Measurements from ENCODE around the gene SAMD3. TPM values are rescaled to one million over a fixed set of nuclear protein-coding genes. Genes with fewer than 3 reads are reported as not detected.

The SAMD3 gene
- total and polyA plus RNA-seq, 9 donors: 0.81 to 7.4 (median 2.7) TPM

GRCh38 chr6:130164251-130164650, 58.5 kb downstream of the SAMD3 start:
- intact Hi-C loops (cut with DNase I): no loop called here
- Histone ChIP-seq H3K27me3 (no peaks in the 10 kb centered on the region), H3K4me3 (no peak overlapping the region), H3K4me1 (ENCODE audit: insufficient read depth) (no peaks in the 10 kb centered on the region), H3K9me3 (no peaks in the 10 kb centered on the region), H3K27ac (no peak overlapping the region), H3K36me3 (no peaks in the 10 kb centered on the region)
- no peak for TF ChIP-seq EP300 (IDR thresholded peaks at IDR 0.05)
- no peak for TF ChIP-seq POLR2A (IDR thresholded peaks at IDR 0.05)
- TF ChIP-seq, protein P1, sequence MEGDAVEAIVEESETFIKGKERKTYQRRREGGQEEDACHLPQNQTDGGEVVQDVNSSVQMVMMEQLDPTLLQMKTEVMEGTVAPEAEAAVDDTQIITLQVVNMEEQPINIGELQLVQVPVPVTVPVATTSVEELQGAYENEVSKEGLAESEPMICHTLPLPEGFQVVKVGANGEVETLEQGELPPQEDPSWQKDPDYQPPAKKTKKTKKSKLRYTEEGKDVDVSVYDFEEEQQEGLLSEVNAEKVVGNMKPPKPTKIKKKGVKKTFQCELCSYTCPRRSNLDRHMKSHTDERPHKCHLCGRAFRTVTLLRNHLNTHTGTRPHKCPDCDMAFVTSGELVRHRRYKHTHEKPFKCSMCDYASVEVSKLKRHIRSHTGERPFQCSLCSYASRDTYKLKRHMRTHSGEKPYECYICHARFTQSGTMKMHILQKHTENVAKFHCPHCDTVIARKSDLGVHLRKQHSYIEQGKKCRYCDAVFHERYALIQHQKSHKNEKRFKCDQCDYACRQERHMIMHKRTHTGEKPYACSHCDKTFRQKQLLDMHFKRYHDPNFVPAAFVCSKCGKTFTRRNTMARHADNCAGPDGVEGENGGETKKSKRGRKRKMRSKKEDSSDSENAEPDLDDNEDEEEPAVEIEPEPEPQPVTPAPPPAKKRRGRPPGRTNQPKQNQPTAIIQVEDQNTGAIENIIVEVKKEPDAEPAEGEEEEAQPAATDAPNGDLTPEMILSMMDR (IDR thresholded peaks at IDR 0.05): no peak
- WGBS, 3 donors: 69 to 85% (median 75%) methylated on average over 4 of the region's 4 CpGs
- no peak for DNase-seq

DNA sequence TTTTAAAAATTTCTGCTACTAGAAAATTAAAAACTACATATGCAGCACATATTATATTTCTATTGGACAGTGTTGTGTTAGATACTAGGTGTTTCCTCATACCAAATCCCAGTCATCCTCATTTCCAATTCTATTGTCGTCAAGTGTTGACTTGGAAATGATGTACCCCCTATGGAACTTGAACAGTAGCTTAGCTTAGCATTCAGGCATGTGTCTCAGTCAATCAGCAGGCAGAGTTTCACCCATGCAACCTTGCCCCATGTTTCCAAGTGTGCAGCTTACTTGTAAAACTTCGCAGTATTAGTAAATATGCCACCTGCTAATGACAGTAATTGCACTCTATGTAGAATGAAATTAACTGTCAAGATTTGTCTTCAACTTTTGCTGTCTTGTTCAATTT, 59.5 kb downstream of the SAMD3 start:
- H3K36me3 ChIP-seq: no peaks in the 10 kb centered on the region
- no peaks in the 10 kb centered on the region for H3K27me3 ChIP-seq
- H3K27ac ChIP-seq: no peak overlapping the region
- no peak for DNase-seq
- TF ChIP-seq EP300 (IDR thresholded peaks at IDR 0.05) (no peak), POLR2A (IDR thresholded peaks at IDR 0.05) (no peak)
- TF ChIP-seq, protein P1 (IDR thresholded peaks at IDR 0.05): no peak
- intact Hi-C loops (cut with DNase I): no loop called here
- H3K4me3 ChIP-seq: no peak overlapping the region
- H3K9me3 ChIP-seq: no peaks in the 10 kb centered on the region
- WGBS, 3 donors: 92 to 97% (median 96%) methylated on average over 2 of the region's 2 CpGs
- no peaks in the 10 kb centered on the region for H3K4me1 ChIP-seq (ENCODE audit: insufficient read depth)

GRCh38 chr6:130162421-130162820, 60.3 kb downstream of the SAMD3 start:
- WGBS, 3 donors: 14 to 35% (median 17%) methylated on average over 2 of the region's 2 CpGs
- H3K27me3 ChIP-seq: no peaks in the 10 kb centered on the region
- no peaks in the 10 kb centered on the region for H3K4me1 ChIP-seq (ENCODE audit: insufficient read depth)
- intact Hi-C loops (cut with DNase I): no loop called here
- no peak overlapping the region for H3K27ac ChIP-seq
- H3K4me3 ChIP-seq: no peak overlapping the region
- H3K9me3 ChIP-seq: no peaks in the 10 kb centered on the region
- no peaks in the 10 kb centered on the region for H3K36me3 ChIP-seq
- DNase-seq: no peak
- TF ChIP-seq POLR2A (IDR thresholded peaks at IDR 0.05) (no peak), EP300 (IDR thresholded peaks at IDR 0.05) (no peak)
- TF ChIP-seq, protein P1 (IDR thresholded peaks at IDR 0.05): no peak

- 11 to 14% (median 13%) methylated on average over 6 of the region's 6 CpGs for WGBS, 3 donors
Measured at GRCh38 chr6:130161683-130162404, 60.9 kb downstream of the SAMD3 start.

More at GRCh38 chr6:130161683-130162404, 60.9 kb downstream of the SAMD3 start:
- TF ChIP-seq, protein P1 (IDR thresholded peaks at IDR 0.05): no peak
- TF ChIP-seq EP300 (IDR thresholded peaks at IDR 0.05) (no peak), POLR2A (IDR thresholded peaks at IDR 0.05) (no peak)
- no peaks in the 10 kb centered on the region for H3K36me3 ChIP-seq
- no peak overlapping the region for H3K4me3 ChIP-seq
- intact Hi-C loops (cut with DNase I): no loop called here
- DNase-seq: no peak
- H3K9me3 ChIP-seq: no peaks in the 10 kb centered on the region
- H3K27ac ChIP-seq: no peak overlapping the region
- no peaks in the 10 kb centered on the region for H3K4me1 ChIP-seq (ENCODE audit: insufficient read depth)
- H3K27me3 ChIP-seq: no peaks in the 10 kb centered on the region
